ENCODE measurements around the gene PALS1.

Gene PALS1

DNA sequence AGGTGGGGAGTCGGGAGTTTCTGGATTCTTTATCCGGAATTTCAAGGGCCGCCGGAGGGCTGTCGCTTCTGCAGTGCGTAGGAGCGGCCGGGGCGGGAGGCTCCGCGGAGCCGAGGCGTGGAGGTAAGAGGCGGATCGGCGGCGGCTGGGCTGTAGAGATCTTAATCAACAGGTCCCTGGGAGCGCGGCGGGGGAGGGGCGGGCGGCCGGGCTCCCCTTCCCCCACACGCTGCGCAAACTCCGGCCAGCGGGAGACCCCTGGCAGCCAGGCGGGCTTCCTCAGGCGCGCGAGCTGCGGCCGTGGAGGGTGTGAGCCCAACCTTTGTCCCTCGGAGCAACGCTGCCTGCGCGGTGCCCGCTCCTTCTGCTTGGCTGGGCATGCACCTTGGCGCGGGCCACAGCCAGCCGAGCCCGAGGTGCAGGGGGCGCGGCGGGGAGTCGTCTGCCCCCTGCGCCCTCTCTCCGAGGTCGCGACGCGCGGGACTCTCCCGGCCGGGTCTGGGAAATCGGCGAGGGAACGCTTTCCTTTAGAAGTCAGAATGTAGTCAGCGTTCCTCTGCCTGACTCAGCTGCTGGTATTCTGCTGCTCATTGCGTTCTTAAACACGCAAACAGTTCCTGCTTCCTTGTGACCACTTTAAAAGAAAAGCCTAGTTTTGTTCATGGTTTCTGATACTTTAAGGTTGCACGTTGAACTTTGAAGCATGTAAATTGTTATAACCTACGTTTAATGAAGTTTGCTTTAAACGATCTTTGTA lies at the start of gene PALS1:
Gene PALS1, plus strand, starts transcription at position 25 of the 757 bp plus-strand sequence. CDS start 37,736 bp downstream, outside the sequence.
- peak; percentile 87 for DNase-seq (ENCODE audit: low spot score)

DNA sequence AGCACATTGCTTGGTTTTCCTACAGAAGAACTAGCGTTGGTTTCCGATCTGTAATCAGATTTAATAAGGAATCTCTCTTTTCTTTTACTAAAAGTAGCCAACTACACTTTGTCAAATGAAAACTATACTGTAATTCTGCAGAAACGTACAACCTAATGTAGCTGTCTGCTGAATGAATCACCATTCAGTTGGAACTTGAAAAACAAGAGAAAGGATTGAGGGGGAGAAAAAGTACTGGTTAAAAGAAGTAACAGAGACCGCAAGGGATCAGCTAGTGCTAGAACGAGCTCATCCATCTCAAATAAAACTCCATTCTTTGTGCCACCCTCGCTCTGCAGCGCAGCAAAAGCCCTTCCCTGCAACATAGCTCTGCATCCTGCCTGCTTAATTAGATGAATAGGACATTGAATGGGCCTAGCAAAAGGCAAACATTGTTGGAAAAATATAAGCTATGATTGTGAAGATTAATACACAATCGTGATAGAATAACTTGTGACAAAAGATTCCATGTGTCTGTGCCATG lies 49.4 kb upstream of the PALS1 start:
- DNase-seq (ENCODE audit: low spot score), result no peak

DNA sequence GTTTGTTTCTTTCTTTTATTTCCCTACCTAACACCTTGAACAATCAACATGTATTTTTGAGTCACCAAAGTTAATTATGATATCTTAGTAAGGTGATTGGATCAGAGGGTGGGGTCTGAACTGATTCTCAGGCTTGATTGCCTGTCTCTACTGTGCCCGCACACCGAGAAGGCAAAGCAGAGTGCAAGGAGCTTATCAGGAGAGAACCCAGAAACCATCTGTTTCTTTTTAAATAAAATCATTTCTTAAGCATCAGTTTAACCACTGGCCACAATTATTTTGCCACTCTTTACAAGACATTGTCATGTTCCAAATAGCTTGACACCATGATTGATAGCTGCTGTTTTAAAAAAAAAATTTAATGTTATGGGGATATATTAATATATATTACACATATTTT lies 48.9 kb upstream of the PALS1 start:
- DNase-seq (ENCODE audit: low spot score), result no peak

DNA sequence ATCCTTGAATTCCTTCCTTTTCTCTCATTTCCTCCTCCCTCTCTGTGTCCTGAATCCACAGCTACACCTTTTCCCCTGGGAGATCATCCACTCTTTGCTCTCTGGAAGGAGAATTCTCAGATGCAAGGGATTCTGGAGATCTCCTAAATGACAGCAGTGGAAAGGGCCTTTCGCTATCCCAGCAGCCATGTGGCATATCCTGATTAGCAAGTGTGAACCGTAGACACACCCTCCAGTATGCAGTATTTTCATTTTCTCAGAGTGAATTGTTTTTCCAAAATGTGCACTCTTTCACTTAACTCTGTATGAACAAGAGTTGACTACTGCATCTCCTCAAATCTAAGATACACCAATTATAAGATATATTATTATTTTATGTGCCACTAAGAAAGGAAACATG lies 46.0 kb upstream of the PALS1 start:
- DNase-seq (ENCODE audit: low spot score), result no peak

DNA sequence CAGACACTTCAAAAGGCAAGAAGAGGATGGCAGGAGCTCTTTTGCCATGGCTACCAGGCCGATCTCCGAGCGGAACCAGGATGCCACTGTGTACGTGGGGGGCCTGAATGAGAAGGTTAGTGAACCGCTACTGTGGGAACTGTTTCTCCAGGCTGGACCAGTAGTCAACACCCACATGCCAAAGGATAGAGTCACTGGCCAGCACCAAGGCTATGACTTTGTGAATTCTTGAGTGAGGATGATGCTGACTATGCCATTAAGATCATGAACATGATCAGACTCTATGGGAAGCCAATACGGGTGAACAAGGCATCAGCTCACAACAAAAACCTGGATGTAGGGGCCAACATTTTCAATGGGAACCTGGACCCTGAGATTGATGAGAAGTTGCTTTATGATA lies 42.2 kb upstream of the PALS1 start:
- no peak for DNase-seq (ENCODE audit: low spot score)

- no peak for DNase-seq (ENCODE audit: low spot score)
Observed at GRCh38 chr14:67207810-67208209, 33.4 kb upstream of the PALS1 start.

DNA sequence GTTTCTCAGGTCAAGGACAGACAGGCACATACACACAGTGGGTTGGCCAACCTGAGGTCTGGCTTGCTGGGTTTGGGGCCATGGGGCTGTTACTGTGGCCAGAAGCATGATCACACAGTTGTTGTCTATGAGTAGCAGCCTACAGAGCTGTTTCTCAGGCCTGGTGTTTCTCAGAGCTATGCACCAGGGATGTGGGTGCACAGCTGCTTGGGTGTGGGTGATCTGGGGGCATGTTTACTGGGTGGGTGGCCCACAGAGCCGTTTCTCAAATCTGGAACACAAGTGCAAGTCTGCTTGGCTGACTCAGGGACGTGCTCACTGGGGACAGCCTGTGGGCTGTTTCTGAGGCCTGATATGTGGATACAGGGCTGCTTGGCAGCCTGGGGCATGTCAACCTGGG lies 23.1 kb upstream of the PALS1 start:
- no peak for DNase-seq (ENCODE audit: low spot score)

- DNase-seq (ENCODE audit: low spot score), result peak; percentile 78
Observed at GRCh38 chr14:67221248-67221981, 19.8 kb upstream of the PALS1 start.

DNA sequence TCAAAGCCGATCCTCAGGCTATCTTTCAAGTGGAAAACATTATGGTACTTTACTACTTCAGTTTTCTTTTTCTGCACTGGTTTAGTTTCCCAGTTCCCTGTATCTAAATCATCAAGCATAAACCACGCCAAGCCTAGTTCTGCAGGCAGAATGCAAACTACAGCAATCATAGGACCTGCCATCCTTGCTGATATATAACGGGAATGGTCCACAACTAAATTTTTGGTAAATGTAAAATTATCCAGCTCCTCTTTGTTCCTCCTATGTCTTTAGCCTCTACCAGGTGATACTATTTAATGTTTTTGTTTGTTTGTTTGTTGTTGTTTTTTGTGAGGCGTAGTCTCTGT lies 19.3 kb upstream of the PALS1 start:
- DNase-seq (ENCODE audit: low spot score), result no peak

GRCh38 chr14:67225523-67225922 lies 15.7 kb upstream of the PALS1 start:
- DNase-seq (ENCODE audit: low spot score), result no peak

- no peak for DNase-seq (ENCODE audit: low spot score)
Observed at GRCh38 chr14:67228325-67228984, 12.8 kb upstream of the PALS1 start.

DNA sequence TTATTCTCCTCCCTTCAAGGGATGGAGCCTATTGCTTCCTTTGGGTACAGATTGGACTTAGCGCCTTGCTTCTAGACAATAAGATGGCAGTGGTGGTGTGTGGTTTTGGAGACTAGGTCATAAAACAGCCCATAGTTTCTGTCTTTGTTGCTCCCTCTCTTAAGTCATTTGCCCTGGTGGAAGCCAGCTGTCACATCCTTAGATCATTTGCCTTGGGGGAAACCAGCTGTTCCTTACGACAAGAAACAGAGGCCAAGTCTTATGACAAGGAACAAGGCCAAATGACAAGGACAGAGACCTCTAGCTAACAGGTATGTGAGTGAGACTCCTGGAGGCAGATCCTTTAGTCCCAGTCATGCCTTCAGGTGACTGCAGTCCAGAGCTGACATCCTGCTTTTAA lies 9.2 kb upstream of the PALS1 start:
- no peak for DNase-seq (ENCODE audit: low spot score)

- DNase-seq (ENCODE audit: low spot score), result no peak
Observed at GRCh38 chr14:67232621-67233020, 8.6 kb upstream of the PALS1 start.

DNA sequence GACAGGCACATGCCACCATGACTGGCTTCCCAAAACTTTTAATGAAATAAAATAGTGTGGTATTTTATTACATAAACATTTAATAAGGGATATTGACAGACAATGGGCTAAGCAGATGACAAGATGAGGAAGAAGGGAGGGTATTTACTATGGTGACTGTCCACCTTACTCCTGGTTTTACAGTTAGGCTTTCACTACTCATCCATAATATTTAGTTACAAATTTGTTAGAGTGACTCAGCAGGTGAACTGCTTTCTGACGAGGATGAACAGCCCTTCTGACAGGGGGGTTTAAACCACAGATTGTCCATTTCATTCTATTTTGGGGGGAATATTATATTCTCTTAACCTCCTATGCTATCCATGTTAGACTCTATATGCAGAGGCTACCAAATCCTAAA lies 3.6 kb upstream of the PALS1 start:
- no peak for DNase-seq (ENCODE audit: low spot score)

DNA sequence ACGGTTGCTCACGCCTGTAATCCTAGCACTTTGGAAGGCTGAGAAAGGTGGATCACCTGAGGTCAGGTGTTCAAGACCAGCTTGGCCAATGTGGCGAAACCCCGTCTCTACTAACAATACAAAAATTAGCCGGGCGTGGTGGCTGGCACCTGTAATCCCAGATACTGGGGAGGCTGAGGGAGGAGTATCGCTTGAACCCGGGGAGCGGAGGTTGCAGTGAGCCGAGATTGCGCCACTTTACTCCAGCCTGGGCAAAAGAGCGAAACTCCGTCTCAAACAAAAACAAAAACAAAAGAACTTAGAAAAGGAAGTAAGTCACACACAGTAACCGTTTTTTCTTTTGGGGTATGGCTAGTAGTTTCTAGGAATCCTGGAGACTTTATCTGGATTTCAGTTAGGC lies 1.7 kb upstream of the PALS1 start:
- no peak for DNase-seq (ENCODE audit: low spot score)

- DNase-seq (ENCODE audit: low spot score), result peak; percentile 76
Observed at GRCh38 chr14:67240168-67240932, 885 bp upstream of the PALS1 start.

DNA sequence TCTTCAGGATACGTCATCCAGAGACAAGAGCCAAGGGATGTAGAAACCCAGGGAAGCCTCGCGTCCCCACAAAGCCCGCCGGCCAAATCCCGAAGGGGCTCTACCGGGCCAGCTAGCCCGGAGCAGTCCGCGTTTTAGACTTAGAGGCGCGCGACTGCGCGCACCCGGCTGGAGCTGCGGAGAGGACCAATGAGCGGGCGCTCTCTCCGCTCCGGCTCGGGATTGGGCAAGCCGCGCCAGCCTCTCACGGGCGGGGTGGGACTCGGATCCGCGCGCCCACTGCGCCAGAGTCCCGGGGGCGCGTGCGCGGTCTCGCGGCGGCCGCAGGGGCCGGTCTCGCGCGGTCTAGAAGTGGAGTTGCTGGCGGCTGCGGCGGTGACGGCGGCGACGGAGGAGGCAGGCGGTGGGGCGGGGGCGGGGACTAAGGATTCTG lies 241 bp upstream of the PALS1 start:
- DNase-seq (ENCODE audit: low spot score), result peak; percentile 96

DNA sequence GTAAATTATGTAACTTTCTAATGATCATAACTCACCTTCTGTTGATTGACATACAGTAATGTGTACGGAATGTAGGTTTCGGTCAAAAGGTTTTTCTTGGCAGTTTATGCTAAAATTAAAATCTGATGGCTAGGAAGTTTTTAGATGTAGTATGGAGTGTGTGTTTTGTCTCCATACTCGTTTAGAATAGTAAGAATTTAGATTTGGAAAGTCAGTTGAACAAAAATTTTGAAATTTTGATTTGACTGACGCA lies 859 bp downstream of the PALS1 start:
- no peak for DNase-seq (ENCODE audit: low spot score)

- DNase-seq (ENCODE audit: low spot score), result no peak
Observed at GRCh38 chr14:67245104-67245503, 3.9 kb downstream of the PALS1 start.

- DNase-seq (ENCODE audit: low spot score), result peak; percentile 23
Observed at GRCh38 chr14:67251573-67252226, 10.5 kb downstream of the PALS1 start.

DNA sequence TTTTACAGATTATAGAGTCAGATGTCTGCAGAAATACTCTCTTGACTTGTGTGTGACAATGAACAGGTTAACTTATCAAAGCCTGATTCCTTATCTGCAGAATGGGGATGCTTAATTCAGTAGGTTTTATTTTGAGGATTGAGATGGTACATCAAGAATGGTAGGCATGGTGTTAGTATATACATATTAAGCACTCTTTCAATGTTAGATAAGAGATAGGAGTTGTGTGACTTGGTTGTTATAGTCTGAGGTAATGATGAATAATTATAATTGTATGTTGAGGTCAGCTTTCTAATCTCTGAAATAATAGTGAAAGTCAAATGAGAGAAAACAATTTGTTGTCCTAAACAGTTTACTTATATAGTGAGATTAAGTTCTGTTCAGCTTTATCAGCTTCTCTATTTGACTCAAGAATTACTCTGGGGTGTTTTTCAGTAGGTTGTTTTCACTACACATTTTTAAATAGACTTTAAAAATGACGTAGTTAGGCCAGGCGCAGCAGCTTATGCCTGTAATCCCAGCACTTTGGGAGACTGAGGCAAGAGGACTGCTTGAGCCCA lies 11.9 kb downstream of the PALS1 start:
- DNase-seq (ENCODE audit: low spot score), result no peak

GRCh38 chr14:67257906-67258305 lies 16.7 kb downstream of the PALS1 start:
- DNase-seq (ENCODE audit: low spot score), result no peak

Data from SW480 (cell line).